ENCODE measurements around the gene FBN2. TPM values are rescaled to one million over a fixed set of nuclear protein-coding genes. Genes with fewer than 3 reads are reported as not detected.

Gene FBN2
- total and polyA plus RNA-seq, 9 of the 15 experiments (the other 6 are each of a cell fraction or from before 2014, with no cell fraction given) = 0.01 to 0.09 TPM; not detected in 7

DNA sequence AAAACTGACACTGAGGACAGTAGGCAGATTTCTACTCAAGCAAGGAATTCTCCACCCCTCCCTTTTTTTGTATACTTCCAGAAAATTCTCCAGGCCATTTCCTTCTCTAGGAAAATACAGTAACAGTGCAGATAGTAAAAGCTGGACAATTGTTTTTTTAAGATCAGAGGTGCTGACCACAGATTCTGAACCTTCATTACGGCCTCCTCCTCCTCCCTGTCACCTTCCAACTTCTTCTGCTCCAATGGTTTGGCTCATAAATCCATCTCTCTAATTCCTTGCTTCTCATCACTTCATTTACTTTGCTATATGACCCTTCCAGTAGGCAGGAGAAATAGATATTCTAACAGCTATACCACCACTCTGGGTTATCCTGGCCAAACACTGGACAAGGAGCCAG, 220.6 kb downstream of the FBN2 start:
- H3K4me3 ChIP-seq = no peak overlapping the region
- no peak overlapping the region for H3K4me2 ChIP-seq (ENCODE audit: insufficient read depth, low read length)
- ATAC-seq (no peak), FAIRE-seq (no peak), DNase-seq (ENCODE audit: extremely low read depth in 1 of 4, low spot score in 3 of 4) (no peak)
- no peak overlapping the region for H3K9ac ChIP-seq (ENCODE audit: insufficient read depth in 1 of 2, low read depth in 2 of 2, low read length in 2 of 2)
- no peaks in the 10 kb centered on the region for H3K4me1 ChIP-seq (replicated peaks in 1 of 2; ENCODE audit: control insufficient read depth in 2 of 2, insufficient read depth in 2 of 2, low read length in 2 of 2)
- POLR2A ChIA-PET = no interaction called here
- no peak overlapping the region for H3K27ac ChIP-seq (ENCODE audit: extremely low read depth, low read depth, low read length)
- H3K9me3 ChIP-seq (replicated peaks; ENCODE audit: control insufficient read depth, insufficient read depth, low read depth, low read length) = no peaks in the 10 kb centered on the region
- CTCF ChIA-PET (ENCODE audit: low intra/inter-chr PET ratio) = no interaction called here
- H2AFZ ChIP-seq (ENCODE audit: low read depth, low read length) = no peak overlapping the region
- TF ChIP-seq DNMT1 (IDR thresholded peaks at IDR 0.05) (no peak), POLR3G (IDR thresholded peaks at IDR 0.05; ENCODE audit: extremely low read depth, insufficient read length, insufficient replicate concordance) (no peak), IRF9 (tag; IDR thresholded peaks at IDR 0.05) (no peak), ZNF347 (CRISPR knock-in tag; IDR thresholded peaks at IDR 0.05; ENCODE audit: low read depth) (no peak), TEAD4 (IDR thresholded peaks at IDR 0.05; ENCODE audit: low read length) (no peak), TEAD4 (CRISPR knock-in tag; IDR thresholded peaks at IDR 0.05; ENCODE audit: borderline replicate concordance) (no peak)
- intact Hi-C loops (cut with micrococcal nuclease) (no loop called here), in situ Hi-C loops (cut with MboI) (no loop called here)
- H3K36me3 ChIP-seq (ENCODE audit: control insufficient read depth, insufficient read depth, low read length) = no peaks in the 10 kb centered on the region
- H3K9me1 ChIP-seq (ENCODE audit: control insufficient read depth, insufficient read depth, low read length) = no peaks in the 10 kb centered on the region
- WGBS (ENCODE audit: insufficient coverage, low coverage, missing lambda C conversion rate) = 0% methylated on average over 1 of the region's 1 CpG
- no TSS peak for BruUV-seq (replicated peaks)
- no peaks in the 10 kb centered on the region for H3K79me2 ChIP-seq (ENCODE audit: control insufficient read depth, insufficient read depth, low read length)
- H3K27me3 ChIP-seq (ENCODE audit: control insufficient read depth in 2 of 2, insufficient read depth in 2 of 2, low read length in 2 of 2) = no peaks in the 10 kb centered on the region
- H4K20me1 ChIP-seq (replicated peaks; ENCODE audit: control insufficient read depth, insufficient read depth, low read length) = no peaks in the 10 kb centered on the region

- Histone ChIP-seq H3K27me3 (ENCODE audit: control insufficient read depth in 2 of 2, insufficient read depth in 2 of 2, low read length in 2 of 2) (no peaks in the 10 kb centered on the region), H2AFZ (ENCODE audit: low read depth, low read length) (no peak overlapping the region), H3K27ac (ENCODE audit: extremely low read depth, low read depth, low read length) (no peak overlapping the region), H3K4me1 (replicated peaks in 1 of 2; ENCODE audit: control insufficient read depth in 2 of 2, insufficient read depth in 2 of 2, low read length in 2 of 2) (no peaks in the 10 kb centered on the region), H3K9me1 (ENCODE audit: control insufficient read depth, insufficient read depth, low read length) (no peaks in the 10 kb centered on the region), H3K36me3 (ENCODE audit: control insufficient read depth, insufficient read depth, low read length) (no peaks in the 10 kb centered on the region), H3K4me3 (no peak overlapping the region), H3K9ac (ENCODE audit: insufficient read depth in 1 of 2, low read depth in 2 of 2, low read length in 2 of 2) (no peak overlapping the region), H3K4me2 (ENCODE audit: insufficient read depth, low read length) (no peak overlapping the region), H4K20me1 (replicated peaks; ENCODE audit: control insufficient read depth, insufficient read depth, low read length) (no peaks in the 10 kb centered on the region), H3K9me3 (replicated peaks; ENCODE audit: control insufficient read depth, insufficient read depth, low read depth, low read length) (no peaks in the 10 kb centered on the region), H3K79me2 (ENCODE audit: control insufficient read depth, insufficient read depth, low read length) (no peaks in the 10 kb centered on the region)
- ChIA-PET CTCF (ENCODE audit: low intra/inter-chr PET ratio) (no interaction called here), POLR2A (no interaction called here)
- TF ChIP-seq ATF1 (CRISPR knock-in tag; IDR thresholded peaks at IDR 0.05) (no peak), ATF1 (tag; IDR thresholded peaks at IDR 0.05) (no peak), ZBTB1 (CRISPR knock-in tag; IDR thresholded peaks at IDR 0.05; ENCODE audit: borderline replicate concordance, low read depth) (no peak), GATAD2A (IDR thresholded peaks at IDR 0.05) (no peak), DMBX1 (CRISPR knock-in tag; IDR thresholded peaks at IDR 0.05; ENCODE audit: borderline replicate concordance) (no peak), PYGO2 (tag; IDR thresholded peaks at IDR 0.05) (no peak), ZNF23 (CRISPR knock-in tag; IDR thresholded peaks at IDR 0.05) (no peak)
- WGBS (ENCODE audit: insufficient coverage, low coverage, missing lambda C conversion rate) = 0% methylated on average over 4 of the region's 4 CpGs
- intact Hi-C loops (cut with micrococcal nuclease) = no loop called here
- in situ Hi-C loops (cut with MboI) = no loop called here
- DNase-seq (ENCODE audit: extremely low read depth in 1 of 4, low spot score in 3 of 4) (no peak), ATAC-seq (no peak), FAIRE-seq (no peak)
- BruUV-seq (replicated peaks) = no TSS peak
Measured at GRCh38 chr5:128315671-128316070, 222.4 kb downstream of the FBN2 start.
